ENCODE results near the gene PRKRA. TPM values are rescaled to one million over a fixed set of nuclear protein-coding genes. Genes with fewer than 3 reads are reported as not detected.

Gene PRKRA
- total RNA-seq, 1 experiment from 2014 or later: 49.8 TPM

DNA sequence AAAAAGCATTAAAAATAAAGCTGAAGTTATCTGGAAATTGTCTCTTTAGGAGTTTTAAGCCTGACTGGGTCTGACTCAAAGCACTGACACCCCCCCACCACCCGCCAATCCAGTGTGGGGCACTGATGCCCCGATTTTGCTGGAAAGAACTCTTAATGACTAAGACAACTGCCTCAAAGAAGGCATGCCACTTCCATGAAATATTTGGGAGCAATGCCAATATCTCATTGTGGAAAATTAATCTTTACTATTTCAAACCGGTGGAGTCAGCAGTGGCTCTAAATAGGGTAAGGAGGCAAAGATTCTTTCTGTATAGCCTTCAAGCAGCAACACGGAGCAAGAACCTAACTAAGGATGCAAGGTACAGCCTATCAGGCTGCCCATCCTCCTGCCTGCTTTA lies 23.0 kb upstream of the PRKRA start:
- Histone ChIP-seq H3K9me2 (ENCODE audit: insufficient read depth) (no peaks in the 10 kb centered on the region), H3K4me2 (ENCODE audit: low read length) (no peak overlapping the region), H3K4me1 (ENCODE audit: control insufficient read depth in 1 of 2, insufficient read depth in 2 of 2, low read length in 2 of 2) (peaks cover 0 to 11% of the 10 kb centered on the region in 2 experiments; a peak in 1 of 4 replicates), H3K36me3 (ENCODE audit: control insufficient read depth in 1 of 2, insufficient read depth in 2 of 2, low read length in 2 of 2) (no peaks in the 10 kb centered on the region), H3K79me2 (ENCODE audit: insufficient read depth, low read length) (no peaks in the 10 kb centered on the region), H3K9ac (ENCODE audit: low read length) (no peak overlapping the region), H3K27ac (ENCODE audit: low read depth, low read length) (no peak overlapping the region), H3K9me3 (ENCODE audit: control insufficient read depth in 1 of 2, insufficient read depth in 1 of 2, low read depth in 1 of 2, low read length in 2 of 2) (no peaks in the 10 kb centered on the region), H3K27me3 (ENCODE audit: insufficient read depth, low read length) (no peaks in the 10 kb centered on the region), H3K4me3 (replicated peaks in 1 of 2; ENCODE audit: low read depth in 1 of 2, low read length in 2 of 2) (no peak overlapping the region), H2AFZ (ENCODE audit: low read depth, low read length, poor library complexity, severe bottlenecking) (no peak overlapping the region), H4K20me1 (ENCODE audit: insufficient read depth) (no peaks in the 10 kb centered on the region)
- intact Hi-C loops (cut with micrococcal nuclease): no loop called here
- DNase-seq (ENCODE audit: low read depth, low spot score) (no peak), ATAC-seq (no peak)
- RAD21 ChIA-PET (ENCODE audit: low non-redundant PET in 1 of 2, low total read pairs in 2 of 2, uncharacterized antibody in 2 of 2, unreplicated experiment in 2 of 2): no interaction called here
- CTCF ChIA-PET: interaction anchor here (1.1 kb wide), 1 partner anchor 60 kb away, joined by 3 read pairs; no protein-coding TSS in a partner anchor
- no TSS peak for BruUV-seq (replicated peaks)
- POLR2A ChIA-PET: interaction anchor here (0.7 kb wide), 1 partner anchor 351 kb away, joined by 3 read pairs; no protein-coding TSS in a partner anchor
- TF ChIP-seq YY1 (IDR thresholded peaks at IDR 0.05; ENCODE audit: extremely low read depth, insufficient replicate concordance, low read depth, low read length) (no peak), EGR1 (IDR thresholded peaks at IDR 0.05; ENCODE audit: low read depth) (no peak), ZFX (IDR thresholded peaks at IDR 0.05) (no peak), EZH2phosphoT487 (IDR thresholded peaks at IDR 0.05; ENCODE audit: borderline replicate concordance) (no peak), EZH2 (IDR thresholded peaks at IDR 0.05) (no peak), JUND (IDR thresholded peaks at IDR 0.05) (no peak), CBX3 (IDR thresholded peaks at IDR 0.05; ENCODE audit: low read depth) (no peak)
- TF ChIP-seq, protein P1, sequence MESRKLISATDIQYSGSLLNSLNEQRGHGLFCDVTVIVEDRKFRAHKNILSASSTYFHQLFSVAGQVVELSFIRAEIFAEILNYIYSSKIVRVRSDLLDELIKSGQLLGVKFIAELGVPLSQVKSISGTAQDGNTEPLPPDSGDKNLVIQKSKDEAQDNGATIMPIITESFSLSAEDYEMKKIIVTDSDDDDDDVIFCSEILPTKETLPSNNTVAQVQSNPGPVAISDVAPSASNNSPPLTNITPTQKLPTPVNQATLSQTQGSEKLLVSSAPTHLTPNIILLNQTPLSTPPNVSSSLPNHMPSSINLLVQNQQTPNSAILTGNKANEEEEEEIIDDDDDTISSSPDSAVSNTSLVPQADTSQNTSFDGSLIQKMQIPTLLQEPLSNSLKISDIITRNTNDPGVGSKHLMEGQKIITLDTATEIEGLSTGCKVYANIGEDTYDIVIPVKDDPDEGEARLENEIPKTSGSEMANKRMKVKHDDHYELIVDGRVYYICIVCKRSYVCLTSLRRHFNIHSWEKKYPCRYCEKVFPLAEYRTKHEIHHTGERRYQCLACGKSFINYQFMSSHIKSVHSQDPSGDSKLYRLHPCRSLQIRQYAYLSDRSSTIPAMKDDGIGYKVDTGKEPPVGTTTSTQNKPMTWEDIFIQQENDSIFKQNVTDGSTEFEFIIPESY (IDR thresholded peaks at IDR 0.05; ENCODE audit: extremely low read depth, insufficient replicate concordance, low read length): no peak
- TF ChIP-seq, protein P2, sequence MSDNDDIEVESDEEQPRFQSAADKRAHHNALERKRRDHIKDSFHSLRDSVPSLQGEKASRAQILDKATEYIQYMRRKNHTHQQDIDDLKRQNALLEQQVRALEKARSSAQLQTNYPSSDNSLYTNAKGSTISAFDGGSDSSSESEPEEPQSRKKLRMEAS (IDR thresholded peaks at IDR 0.05): no peak
